Stimulated activated CD8-positive, alpha-beta memory T cell treated with anti-CD3 and anti-CD28 coated beads, Interleukin-7, amount 100 ng/mL, for 1 hour (primary cell): Measurements from ENCODE around the gene FNDC11.
A peak's percentile ranks its signal among the peaks of the same experiment; 100 is the strongest.
"Not testable (repeated sequence)": the region's sequence is repeated elsewhere in the genome, so short reads cannot be mapped to it uniquely, and the experiment has no call there.

ENCODE experiments used
- DNase-seq, 2 donors: peaks; one replicate each; pipeline ENCODE4 v3.0.0-alpha.2; 2020; ENCODE audit warnings: low read depth in 2 of 2

The FNDC11 gene

GRCh38 chr20:63553933-63554290 is at the start of gene FNDC11:
FNDC11 (plus strand) TSS chr20:63554159; CDS start chr20:63555664, 1,505 bp downstream.
- no peak for DNase-seq

- DNase-seq: no peak
Measured at GRCh38 chr20:63504642-63505041, 49.3 kb upstream of the FNDC11 start.

- DNase-seq: no peak
Measured at GRCh38 chr20:63505281-63505680, 48.7 kb upstream of the FNDC11 start.

GRCh38 chr20:63505723-63506122 is 48.2 kb upstream of the FNDC11 start:
- DNase-seq: no peak

GRCh38 chr20:63507083-63507743 is 46.7 kb upstream of the FNDC11 start:
- DNase-seq: no peak

GRCh38 chr20:63508072-63508768 is 45.7 kb upstream of the FNDC11 start:
- no peak for DNase-seq

GRCh38 chr20:63509088-63509564 is 44.8 kb upstream of the FNDC11 start:
- DNase-seq: no peak

- DNase-seq: no peak
Measured at GRCh38 chr20:63513207-63513606, 40.8 kb upstream of the FNDC11 start.

- DNase-seq: not testable (repeated sequence)
Measured at GRCh38 chr20:63514520-63514919, 39.4 kb upstream of the FNDC11 start.

GRCh38 chr20:63517376-63518309 is 36.3 kb upstream of the FNDC11 start:
- DNase-seq: no peak

- no peak for DNase-seq
Measured at GRCh38 chr20:63518351-63518861, 35.6 kb upstream of the FNDC11 start.

GRCh38 chr20:63518946-63519667 is 34.9 kb upstream of the FNDC11 start:
- no peak for DNase-seq

- DNase-seq: peak; percentile 47 to 51
Measured at GRCh38 chr20:63519668-63520503, 34.1 kb upstream of the FNDC11 start.

- DNase-seq: peak; percentile 68
Measured at GRCh38 chr20:63520504-63520933, 33.4 kb upstream of the FNDC11 start, which contains the start of gene PPDPF. PPDPF (plus strand) TSS chr20:63520765; CDS start chr20:63521309, 544 bp downstream.

- peak; percentile 36 to 42 for DNase-seq
Measured at GRCh38 chr20:63520934-63521601, 32.9 kb upstream of the FNDC11 start.

GRCh38 chr20:63521602-63522001 is 32.4 kb upstream of the FNDC11 start:
- DNase-seq: no peak

- DNase-seq: no peak
Measured at GRCh38 chr20:63522091-63522868, 31.7 kb upstream of the FNDC11 start.

- no peak for DNase-seq
Measured at GRCh38 chr20:63522981-63523611, 30.9 kb upstream of the FNDC11 start.
